Measurements from ENCODE around the gene TBL1X. TPM values are rescaled to one million over a fixed set of nuclear protein-coding genes. Genes with fewer than 3 reads are reported as not detected.

Gene TBL1X
- total and polyA plus RNA-seq, 4 donors: 2.3 to 21.7 (median 13.3) TPM

GRCh38 chrX:9758021-9758638, 293.3 kb downstream of the TBL1X start:
- DNase-seq (no peak), ATAC-seq (ENCODE audit: insufficient read depth, low FRiP score) (no peak)
- Histone ChIP-seq H3K4me1 (ENCODE audit: control insufficient read depth in 5 of 5, insufficient read depth in 5 of 5, low read length in 5 of 5) (peaks cover 0 to 1% (median 0%) of the 10 kb centered on the region in 5 donors), H3K36me3 (ENCODE audit: control insufficient read depth in 4 of 4, insufficient read depth in 4 of 4, low read length in 4 of 4) (no peaks in the 10 kb centered on the region), H3K27ac (ENCODE audit: low read depth in 1 of 2, low read length in 1 of 2) (no peak overlapping the region), H3K9me3 (ENCODE audit: control insufficient read depth in 4 of 4, insufficient read depth in 3 of 4, low read length in 3 of 4) (peaks cover 0 to 8% (median 0%) of the 10 kb centered on the region in 4 donors), H3K4me3 (no peak overlapping the region), H3K27me3 (ENCODE audit: control insufficient read depth in 3 of 3, insufficient read depth in 3 of 3, low read length in 2 of 3) (peaks cover 0 to 10% (median 0%) of the 10 kb centered on the region in 3 donors), H3K9ac (ENCODE audit: insufficient read depth in 1 of 2, low read length in 2 of 2) (no peak overlapping the region)
- WGBS, 2 donors: 51 to 59% methylated on average over 4 of the region's 4 CpGs
- no peak for TF ChIP-seq CTCF (IDR thresholded peaks at IDR 0.05; ENCODE audit: control extremely low read depth, extremely low read depth)

- WGBS, 2 donors: 68 to 85% methylated on average over 8 of the region's 8 CpGs
- ATAC-seq (ENCODE audit: insufficient read depth, low FRiP score) (no peak), DNase-seq (no peak)
- Histone ChIP-seq H3K9me3 (ENCODE audit: control insufficient read depth in 4 of 4, insufficient read depth in 3 of 4, low read length in 3 of 4) (peaks cover 0 to 5% (median 0%) of the 10 kb centered on the region in 4 donors), H3K27ac (ENCODE audit: low read depth in 1 of 2, low read length in 1 of 2) (no peak overlapping the region), H3K36me3 (ENCODE audit: control insufficient read depth in 4 of 4, insufficient read depth in 4 of 4, low read length in 4 of 4) (no peaks in the 10 kb centered on the region), H3K4me1 (ENCODE audit: control insufficient read depth in 5 of 5, insufficient read depth in 5 of 5, low read length in 5 of 5) (peaks cover 0 to 1% (median 0%) of the 10 kb centered on the region in 5 donors), H3K9ac (ENCODE audit: insufficient read depth in 1 of 2, low read length in 2 of 2) (no peak overlapping the region), H3K4me3 (no peak overlapping the region), H3K27me3 (ENCODE audit: control insufficient read depth in 3 of 3, insufficient read depth in 3 of 3, low read length in 2 of 3) (peaks cover 0 to 10% (median 0%) of the 10 kb centered on the region in 3 donors)
- no peak for TF ChIP-seq CTCF (IDR thresholded peaks at IDR 0.05; ENCODE audit: control extremely low read depth, extremely low read depth)
Measured at GRCh38 chrX:9759337-9759736, 294.5 kb downstream of the TBL1X start.

GRCh38 chrX:9765072-9765736, 300.3 kb downstream of the TBL1X start:
- DNase-seq (peak in 1 of 3 donors; percentile 4), ATAC-seq (ENCODE audit: insufficient read depth, low FRiP score) (no peak)
- Histone ChIP-seq H3K4me3 (no peak overlapping the region), H3K27me3 (ENCODE audit: control insufficient read depth in 3 of 3, insufficient read depth in 3 of 3, low read length in 2 of 3) (peaks cover 10% of the 10 kb centered on the region in 3 donors), H3K4me1 (ENCODE audit: control insufficient read depth in 5 of 5, insufficient read depth in 5 of 5, low read length in 5 of 5) (peaks cover 0 to 10% (median 0%) of the 10 kb centered on the region in 5 donors), H3K27ac (ENCODE audit: low read depth in 1 of 2, low read length in 1 of 2) (no peak overlapping the region), H3K9me3 (ENCODE audit: control insufficient read depth in 4 of 4, insufficient read depth in 3 of 4, low read length in 3 of 4) (peaks cover 0 to 12% (median 0%) of the 10 kb centered on the region in 4 donors), H3K9ac (ENCODE audit: insufficient read depth in 1 of 2, low read length in 2 of 2) (no peak overlapping the region), H3K36me3 (ENCODE audit: control insufficient read depth in 4 of 4, insufficient read depth in 4 of 4, low read length in 4 of 4) (no peaks in the 10 kb centered on the region)
- no peak for TF ChIP-seq CTCF (IDR thresholded peaks at IDR 0.05; ENCODE audit: control extremely low read depth, extremely low read depth)
- WGBS, 2 donors: 14 to 27% methylated on average over 38 to 67 of the region's 67 CpGs
